Activated CD4-positive, alpha-beta T cell treated with anti-CD3 and anti-CD28 coated beads for 1 hour (primary cell): Measurements from ENCODE around the gene AMZ2.

Source experiments
- DNase-seq: peaks from one replicate; pipeline ENCODE4 v3.0.0-alpha.2; 2020

Gene AMZ2

DNA sequence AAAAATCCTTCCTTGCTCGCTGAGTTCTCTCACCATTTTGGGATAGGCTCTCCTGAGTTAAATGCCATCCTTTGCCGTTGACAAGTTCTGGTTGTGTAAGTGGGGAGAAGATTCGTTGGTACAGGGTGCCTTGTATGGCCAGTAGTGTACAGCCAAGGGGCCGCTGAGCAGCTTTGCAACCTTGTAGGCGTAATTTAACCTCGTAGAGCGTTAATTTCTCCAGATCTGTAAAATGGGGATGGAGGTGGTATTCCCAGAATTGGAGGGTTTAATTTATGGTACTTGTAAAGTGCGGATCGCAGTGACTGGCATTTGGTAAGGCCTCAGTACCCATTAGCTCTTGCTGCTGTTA, 44.8 kb downstream of the AMZ2 start:
- no peak for DNase-seq

DNA sequence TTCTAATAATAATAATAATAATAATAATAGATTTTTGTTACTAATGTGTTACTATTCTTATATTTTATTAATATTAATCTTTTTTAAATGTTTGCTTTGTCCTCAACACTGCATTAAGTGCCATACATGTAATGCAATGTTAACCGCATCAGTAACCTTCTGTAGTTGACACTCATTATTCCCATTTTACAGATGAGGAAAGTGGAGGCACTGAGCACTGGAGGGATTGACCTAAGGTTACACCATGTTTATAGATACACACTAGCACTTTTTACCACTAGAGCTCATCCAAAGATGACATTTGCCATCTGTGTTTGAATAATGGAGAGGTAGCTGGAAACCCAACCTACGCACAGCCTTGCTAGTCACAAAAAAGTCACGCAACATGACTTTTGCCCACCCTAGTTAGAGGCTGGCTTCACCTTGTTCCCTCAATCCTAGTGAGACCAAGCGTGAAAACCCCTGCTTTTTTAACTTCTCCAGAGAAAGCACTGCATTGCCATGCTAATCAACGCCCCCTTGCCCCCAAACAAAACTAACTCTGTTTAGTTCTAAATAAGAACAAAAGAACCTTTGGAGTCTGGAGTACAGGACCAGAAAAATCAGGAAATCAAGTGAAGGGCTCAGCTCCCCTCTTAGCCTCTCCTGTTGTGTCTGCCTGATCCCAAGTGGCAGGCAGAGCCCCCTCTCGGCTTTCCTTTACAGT, 45.8 kb downstream of the AMZ2 start:
- no peak for DNase-seq

- DNase-seq, result no peak
These were observed 46.3 kb downstream of the AMZ2 start for GRCh38 chr17:68294196-68294555.

DNA sequence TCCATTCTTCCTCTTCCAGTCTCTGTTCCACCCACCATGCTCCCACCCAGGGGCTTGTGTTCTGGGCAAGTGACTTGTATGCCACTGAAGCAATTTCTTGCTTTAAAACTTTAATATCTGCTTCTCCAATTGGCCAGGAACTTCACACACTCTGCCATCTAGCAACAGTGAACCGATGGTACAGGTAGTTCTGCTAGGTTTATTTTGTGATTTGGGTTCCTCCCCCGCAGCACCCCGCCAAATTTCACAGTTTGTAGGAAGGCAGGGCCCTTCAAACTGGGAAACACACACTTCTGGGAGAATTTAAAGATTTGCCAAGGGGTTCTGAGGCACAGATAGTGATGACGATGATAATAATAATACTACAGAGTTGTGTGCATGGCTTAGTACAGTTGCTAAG, 46.8 kb downstream of the AMZ2 start:
- DNase-seq, result no peak

DNA sequence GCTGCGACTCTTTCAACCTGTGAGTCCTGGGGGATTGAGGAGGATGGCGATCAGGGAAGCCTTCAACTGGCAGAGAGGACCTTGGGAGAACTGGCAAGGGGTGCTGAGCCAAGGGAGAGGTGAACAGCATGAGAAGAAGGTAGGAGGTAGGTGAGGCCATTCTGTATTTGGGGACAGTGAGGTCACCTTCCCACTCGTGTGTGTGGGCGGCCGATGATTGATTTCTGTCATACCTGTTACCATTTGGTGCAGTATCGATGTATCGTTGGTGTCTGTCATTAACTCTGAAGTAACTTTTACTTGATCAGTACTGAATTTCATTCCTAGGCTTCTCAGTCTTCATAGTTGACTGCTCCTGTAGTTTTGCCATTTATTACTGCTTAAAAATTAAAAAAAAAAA, 47.2 kb downstream of the AMZ2 start:
- no peak for DNase-seq

GRCh38 chr17:68296217-68297191, 48.7 kb downstream of the AMZ2 start:
- DNase-seq, result peak; percentile 24

DNA sequence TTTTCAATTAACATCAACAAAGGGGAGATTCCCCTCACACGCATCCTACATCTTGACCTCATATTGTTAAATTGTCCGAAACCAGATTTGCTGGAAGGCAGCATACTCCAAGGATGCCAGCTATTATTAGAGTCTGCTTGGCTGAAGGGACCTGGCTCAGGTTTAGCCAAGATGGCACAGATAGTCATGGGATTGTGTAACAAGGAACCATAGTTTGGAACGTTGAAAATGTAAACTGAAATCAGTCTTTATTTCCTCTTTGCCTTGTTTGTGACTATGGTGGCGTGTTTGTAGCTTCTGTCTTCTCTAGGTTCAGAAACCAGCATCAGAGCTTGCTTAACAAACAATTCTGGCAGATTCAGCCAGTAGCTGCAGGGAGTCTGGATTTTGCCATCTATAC, 49.4 kb downstream of the AMZ2 start:
- no peak for DNase-seq

- DNase-seq, result no peak
These were observed 50.8 kb downstream of the AMZ2 start for GRCh38 chr17:68298601-68299000.

GRCh38 chr17:68299817-68300216, 52.0 kb downstream of the AMZ2 start:
- DNase-seq, result no peak

DNA sequence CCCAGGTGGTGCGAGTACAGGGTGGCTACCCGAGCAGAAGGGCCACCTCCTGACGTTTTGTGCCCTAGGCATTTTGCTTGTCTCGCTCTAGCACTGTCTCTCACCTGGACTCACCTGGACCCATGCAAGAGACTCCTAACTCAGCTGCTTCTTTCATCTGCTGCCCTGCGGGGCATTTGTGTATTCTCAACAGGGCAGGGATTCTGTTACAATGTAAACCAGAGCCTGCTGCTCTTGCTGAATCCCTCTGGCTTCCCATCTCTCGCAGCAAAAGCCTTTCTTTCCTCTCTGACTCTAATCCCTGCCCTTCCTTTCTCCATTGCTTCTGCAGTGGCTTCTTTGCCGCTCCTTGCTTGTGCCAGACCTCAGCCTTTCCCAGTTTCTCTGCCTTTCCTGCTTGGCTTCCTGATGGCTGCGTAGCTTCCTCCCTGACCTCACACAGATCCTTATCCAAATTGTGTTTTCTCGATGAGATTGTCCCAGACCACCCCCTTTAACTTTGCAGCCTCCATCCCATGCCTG, 53.7 kb downstream of the AMZ2 start:
- no peak for DNase-seq

DNA sequence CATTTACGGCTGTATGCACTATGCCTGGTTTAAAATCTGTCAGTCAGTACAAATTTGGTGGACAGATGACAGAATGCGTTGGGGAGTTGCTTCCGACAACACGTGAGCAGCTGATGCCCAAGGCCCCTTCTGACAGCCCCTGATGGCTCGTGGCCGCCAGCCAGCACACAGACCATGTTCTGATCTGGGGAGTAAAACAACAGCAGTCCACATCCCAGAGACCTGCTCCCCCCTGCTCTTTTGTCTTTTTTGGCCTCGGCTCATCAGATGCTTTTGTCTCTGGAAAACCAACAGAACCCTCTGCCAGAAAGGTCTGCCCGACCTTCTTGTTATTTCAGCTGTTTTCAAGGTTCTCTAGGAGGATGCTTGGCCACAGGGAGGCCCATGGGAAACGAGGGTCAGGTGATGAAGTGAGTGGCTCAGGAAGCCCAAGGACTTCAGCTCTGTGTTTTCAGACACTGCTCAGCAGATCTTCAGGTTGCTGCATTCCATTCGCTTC, 54.3 kb downstream of the AMZ2 start:
- no peak for DNase-seq

DNA sequence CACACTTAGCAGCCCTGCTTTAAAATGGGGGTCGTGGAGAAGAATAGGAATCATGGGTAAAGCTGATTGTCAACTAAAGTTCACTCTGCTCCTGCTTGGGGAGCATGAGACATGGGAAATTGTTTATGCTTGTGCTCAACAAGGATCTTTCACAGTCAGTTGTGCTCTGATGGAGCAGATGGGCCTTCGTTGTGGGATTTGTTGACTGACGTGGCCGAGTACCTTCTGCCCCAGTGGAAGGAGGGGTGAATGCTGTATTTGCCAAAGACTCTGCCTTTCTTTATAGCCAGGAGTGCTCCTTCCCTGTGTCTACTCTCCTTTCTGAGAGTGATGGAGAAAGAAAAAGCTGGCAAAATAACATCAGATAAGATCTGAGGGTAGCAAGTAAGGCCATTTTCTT, 54.8 kb downstream of the AMZ2 start:
- no peak for DNase-seq

DNA sequence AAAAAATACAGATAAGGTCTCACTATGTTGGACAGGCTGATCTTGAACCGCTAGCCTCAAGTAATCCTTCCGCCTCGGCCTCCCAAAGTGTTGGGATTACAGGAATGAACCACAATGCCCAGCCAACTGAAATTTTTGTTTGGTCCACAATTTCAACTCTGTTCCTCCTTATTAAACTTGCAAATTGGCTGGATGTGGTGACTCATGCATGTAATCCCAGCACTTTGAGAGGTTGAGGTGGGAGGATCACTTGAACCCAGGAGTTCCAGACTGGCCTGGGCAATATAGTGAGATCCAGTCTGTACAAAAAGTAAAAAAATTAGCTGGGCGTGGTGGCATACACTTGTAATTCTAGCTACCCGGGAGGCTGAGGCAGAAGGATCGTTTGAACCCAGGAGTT, 56.9 kb downstream of the AMZ2 start:
- no peak for DNase-seq

GRCh38 chr17:68305142-68305541, 57.3 kb downstream of the AMZ2 start:
- DNase-seq, result no peak
